H1 (cell line): ENCODE measurements around the gene TRPV2.

Source experiments
- BRCA1 ChIP-seq: IDR thresholded peaks from 2 replicates; pipeline ENCODE4 v1.6.1; 2012; ENCODE audit warnings: low read depth, low read length, improper control_type of control experiment
- CBX5 ChIP-seq: fragments of 300-800, 300-1000 bp; sonication (generic); IDR thresholded peaks from 2 replicates; pipeline ENCODE4 v1.7.1; 2016; ENCODE audit warnings: antibody characterized with exemption, low read length, low read depth
- EGR1 ChIP-seq: IDR thresholded peaks from 2 replicates; pipeline ENCODE4 v1.6.1; 2011; ENCODE audit warnings: low read depth, low read length, borderline replicate concordance
- EP300 ChIP-seq, 2 experiments: IDR thresholded peaks; 1 replicate in 1 of 2; 2 replicates in 1 of 2; pipeline ENCODE4 v1.6.1; 2011 to 2012; ENCODE audit warnings: low read depth in 2 of 2, low read length in 2 of 2, mild to moderate bottlenecking in 2 of 2, borderline replicate concordance in 1 of 2, inconsistent platforms in 1 of 2, moderate library complexity in 1 of 2
- POLR2AphosphoS5 ChIP-seq: IDR thresholded peaks from 2 replicates; pipeline ENCODE4 v1.6.1; 2011; ENCODE audit warnings: low read depth, low read length
- RNF2 ChIP-seq: fragments of 200-900, 300-1000 bp; sonication (generic); IDR thresholded peaks from 2 replicates; pipeline ENCODE4 v1.7.1; 2016; ENCODE audit warnings: borderline replicate concordance, low read depth, mild to moderate bottlenecking, antibody characterized with exemption, low read length; ENCODE audit not compliant: poor library complexity, severe bottlenecking; ENCODE audit errors: missing control alignments
- TEAD4 ChIP-seq: IDR thresholded peaks from 2 replicates; pipeline ENCODE4 v1.6.1; 2012; ENCODE audit warnings: low read depth, low read length, inconsistent platforms, mixed read lengths
- TF ChIP-seq, protein P1 (sequence below), 3 experiments: IDR thresholded peaks; 1 replicate in 2 of 3; 2 replicates in 1 of 3; pipeline versions ENCODE4 v1.5.1 to v1.6.1; 2011; ENCODE audit warnings: low read length in 3 of 3, mild to moderate bottlenecking in 3 of 3, inconsistent platforms in 2 of 3, low read depth in 1 of 3, moderate library complexity in 1 of 3; ENCODE audit not compliant: insufficient read depth in 1 of 3; ENCODE audit errors: control extremely low read depth in 1 of 3
- TF ChIP-seq, protein P2 (sequence below): IDR thresholded peaks from 2 replicates; pipeline ENCODE4 v1.6.1; 2012; ENCODE audit warnings: low read length, inconsistent platforms

DNA sequence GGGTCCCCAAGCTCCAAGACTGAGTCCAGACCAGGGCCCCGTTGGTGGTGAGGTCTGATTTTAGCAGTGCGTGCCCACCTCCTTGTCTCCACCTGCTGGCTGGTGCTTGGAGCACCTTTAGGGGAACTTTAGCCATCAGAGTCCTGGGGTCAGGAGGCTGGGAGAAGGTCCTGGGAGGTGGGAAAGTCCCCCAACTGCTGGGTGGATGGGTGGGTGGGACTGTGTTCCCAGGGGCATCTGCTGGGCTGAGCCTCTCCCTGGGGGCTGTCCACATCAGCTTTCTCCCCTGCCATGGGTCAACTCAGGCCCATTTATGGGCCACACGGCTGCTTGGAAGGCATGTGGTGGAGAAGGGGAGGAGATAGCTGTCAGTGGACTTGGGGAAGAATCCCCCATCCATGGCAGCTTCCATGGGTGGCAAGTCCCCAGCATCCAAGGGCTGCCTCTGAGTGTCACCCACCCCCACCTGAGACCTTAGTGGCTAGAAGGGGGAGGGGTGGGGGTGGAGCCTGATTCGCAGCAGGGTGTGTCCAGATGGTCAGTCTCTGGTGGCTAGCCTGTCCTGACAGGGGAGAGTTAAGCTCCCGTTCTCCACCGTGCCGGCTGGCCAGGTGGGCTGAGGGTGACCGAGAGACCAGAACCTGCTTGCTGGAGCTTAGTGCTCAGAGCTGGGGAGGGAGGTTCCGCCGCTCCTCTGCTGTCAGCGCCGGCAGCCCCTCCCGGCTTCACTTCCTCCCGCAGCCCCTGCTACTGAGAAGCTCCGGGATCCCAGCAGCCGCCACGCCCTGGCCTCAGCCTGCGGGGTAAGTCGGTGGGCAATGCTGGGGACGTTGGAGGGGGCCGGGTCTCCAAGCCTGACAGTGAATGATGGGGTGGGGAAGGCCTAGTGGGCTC is at the start of gene TRPV2:
- TF ChIP-seq CBX5 (no peak), EP300 (IDR thresholded peaks at IDR 0.05; ENCODE audit: borderline replicate concordance in 1 of 2, low read depth in 2 of 2, low read length in 2 of 2) (no peak), TEAD4 (no peak), POLR2AphosphoS5 (no peak), BRCA1 (no peak), EGR1 (no peak), RNF2 (no peak)
- TF ChIP-seq, protein P1, sequence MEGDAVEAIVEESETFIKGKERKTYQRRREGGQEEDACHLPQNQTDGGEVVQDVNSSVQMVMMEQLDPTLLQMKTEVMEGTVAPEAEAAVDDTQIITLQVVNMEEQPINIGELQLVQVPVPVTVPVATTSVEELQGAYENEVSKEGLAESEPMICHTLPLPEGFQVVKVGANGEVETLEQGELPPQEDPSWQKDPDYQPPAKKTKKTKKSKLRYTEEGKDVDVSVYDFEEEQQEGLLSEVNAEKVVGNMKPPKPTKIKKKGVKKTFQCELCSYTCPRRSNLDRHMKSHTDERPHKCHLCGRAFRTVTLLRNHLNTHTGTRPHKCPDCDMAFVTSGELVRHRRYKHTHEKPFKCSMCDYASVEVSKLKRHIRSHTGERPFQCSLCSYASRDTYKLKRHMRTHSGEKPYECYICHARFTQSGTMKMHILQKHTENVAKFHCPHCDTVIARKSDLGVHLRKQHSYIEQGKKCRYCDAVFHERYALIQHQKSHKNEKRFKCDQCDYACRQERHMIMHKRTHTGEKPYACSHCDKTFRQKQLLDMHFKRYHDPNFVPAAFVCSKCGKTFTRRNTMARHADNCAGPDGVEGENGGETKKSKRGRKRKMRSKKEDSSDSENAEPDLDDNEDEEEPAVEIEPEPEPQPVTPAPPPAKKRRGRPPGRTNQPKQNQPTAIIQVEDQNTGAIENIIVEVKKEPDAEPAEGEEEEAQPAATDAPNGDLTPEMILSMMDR (IDR thresholded peaks at IDR 0.05; ENCODE audit: control extremely low read depth in 1 of 3, insufficient read depth in 1 of 3, low read depth in 1 of 3, low read length in 3 of 3): peak; percentile 81 to 84 (median 82)
- TF ChIP-seq, protein P2, sequence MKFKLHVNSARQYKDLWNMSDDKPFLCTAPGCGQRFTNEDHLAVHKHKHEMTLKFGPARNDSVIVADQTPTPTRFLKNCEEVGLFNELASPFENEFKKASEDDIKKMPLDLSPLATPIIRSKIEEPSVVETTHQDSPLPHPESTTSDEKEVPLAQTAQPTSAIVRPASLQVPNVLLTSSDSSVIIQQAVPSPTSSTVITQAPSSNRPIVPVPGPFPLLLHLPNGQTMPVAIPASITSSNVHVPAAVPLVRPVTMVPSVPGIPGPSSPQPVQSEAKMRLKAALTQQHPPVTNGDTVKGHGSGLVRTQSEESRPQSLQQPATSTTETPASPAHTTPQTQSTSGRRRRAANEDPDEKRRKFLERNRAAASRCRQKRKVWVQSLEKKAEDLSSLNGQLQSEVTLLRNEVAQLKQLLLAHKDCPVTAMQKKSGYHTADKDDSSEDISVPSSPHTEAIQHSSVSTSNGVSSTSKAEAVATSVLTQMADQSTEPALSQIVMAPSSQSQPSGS: no peak
